Heart left ventricle (tissue), 16 donors: ENCODE results near the gene DCDC1. TPM values are rescaled to one million over a fixed set of nuclear protein-coding genes. Genes with fewer than 3 reads are reported as not detected.

Source experiments
- ATAC-seq, 4 donors: fragments of 200-7000 bp; cut with Tn5 transposase; one replicate each; pipeline ENCODE4 v1.9.1; 2020 to 2022; ENCODE audit warnings: moderate library complexity in 4 of 4, mild to moderate bottlenecking in 3 of 4, moderate number of reproducible peaks in 1 of 4
- DNase-seq, 5 donors: peaks; one replicate each; pipeline ENCODE4 v3.0.0-alpha.2; 2020
- H3K27ac ChIP-seq, 12 donors: fragments of 200-600 bp; sonication (generic) in 4 of 12; one replicate each; pipeline versions ENCODE4 v1.5.0 to v1.8.0; 2016 to 2022; ENCODE audit warnings: mild to moderate bottlenecking in 2 of 12
- H3K27me3 ChIP-seq, 9 donors: fragments of 200-600 bp; sonication (generic) in 2 of 9; one replicate each; pipeline versions ENCODE4 v1.5.1 to v1.8.0; 2016 to 2022; ENCODE audit warnings: mild to moderate bottlenecking in 3 of 9
- H3K36me3 ChIP-seq, 9 donors: fragments of 200-600 bp; sonication (generic) in 2 of 9; one replicate each; pipeline versions ENCODE4 v1.5.0 to v1.8.0; 2018 to 2022; ENCODE audit warnings: mild to moderate bottlenecking in 2 of 9
- H3K4me1 ChIP-seq, 12 donors: fragments of 200-600 bp; sonication (generic) in 4 of 12; one replicate each; pipeline versions ENCODE4 v1.5.0 to v1.8.0; 2016 to 2022; ENCODE audit warnings: mild to moderate bottlenecking in 3 of 12
- H3K4me3 ChIP-seq, 12 donors: fragments of 200-600 bp; sonication (generic) in 4 of 12; one replicate each; pipeline versions ENCODE4 v1.5.0 to v1.8.0; 2017 to 2022; ENCODE audit warnings: mild to moderate bottlenecking in 9 of 12, moderate library complexity in 4 of 12
- H3K9me3 ChIP-seq, 12 donors: fragments of 200-600 bp; sonication (generic) in 4 of 12; one replicate each; pipeline versions ENCODE4 v1.5.0 to v1.8.0; 2016 to 2022; ENCODE audit warnings: mild to moderate bottlenecking in 1 of 12
- POLR2A ChIP-seq, 2 donors: fragments of 450-650 bp; IDR thresholded peaks; one replicate each; pipeline ENCODE4 v1.6.1; 2017; ENCODE audit warnings: antibody characterized with exemption in 2 of 2, mild to moderate bottlenecking in 2 of 2, moderate library complexity in 2 of 2
- WGBS, 4 donors: extraction: QIAGEN DNeasy Blood & Tissue Kit in 2 of 4; methylation state at CpG; one replicate each; pipeline versions ENCODE4 v1.1.5 to v1.1.7; 2013 to 2018; 5-methylcytosine and 5-hydroxymethylcytosine counted together
- intact Hi-C, 10 donors: fragments of 100-400 bp; cut with DNase I; formaldehyde crosslinking; loops; one replicate each; pipeline versions ENCODE4 v1.11.1 to v1.14.2; 2022
- polyA plus RNA-seq, 2 donors: library from polyadenylated mRNA; stranded (reverse); fragments of 200-250 nt; gene quantifications; one replicate each; pipeline ENCODE4 v1.2.3, GENCODE V29; 2013
- total RNA-seq, 9 donors: library from RNA; depleted of rRNA in 2 of 9; stranded (reverse); fragments of >200 nt in 2 of 9; fragmentation: NEBNext Ultra II Directional in 3 of 9; extraction: Animal tissue kit (Norgen Biotek cat#: 25700) in 3 of 9; gene quantifications; one replicate each; pipeline versions ENCODE4 v1.1.0 to v1.2.4, GENCODE V29; 2016 to 2023
- TF ChIP-seq, protein P1 (sequence below), 12 donors: fragments of 200-600 bp; sonication (generic) in 4 of 12; IDR thresholded peaks; one replicate each; pipeline versions ENCODE4 v1.5.0 to v1.8.0; 2018 to 2022; ENCODE audit warnings: antibody characterized with exemption in 12 of 12, mild to moderate bottlenecking in 5 of 12
- donor health status: ischemic (EF 13 %, LVEDD 7.1; RV severe dilation, severe dysfunction).
- donor health status: healthy with polysubstance abuse.
- donor health status: DM: no; HTN: yes; CAD: no.
- donor health status: DM: no; HTN: no; CAD: no.
- donor health status: ischemic (EF 25% LVEDD 6.9; RV normal size, moderate dysfunction).
- donor health status: ischemic (EF 25% LVEDD 5.7; RV mildly dilated, moderate dysfunction).
- donor health status: healthy.
- donor health status: DM: yes; HTN: yes; CAD: no.
- donor health status: ischemic (EF 35%, LVEDD 5.7; RV mildly dilated, moderate dysfunction).
- donor health status: nonischemic (EF 11% LVEDD 7.7; RV severe dilation, severe dysfunction).
- donor health status: DM: yes; HTN: yes; CAD: no.
- donor health status: PGD.
- donor health status: ischemic (EF 29% LVEDD 5.4; RV normal size, mild dysfunction).
- donor health status: nonischemic (EF 23%, LVEDD 6.1; RV moderate dilation, normal function).

DCDC1 gene
- total and polyA plus RNA-seq, 11 donors: 0.07 to 1.0 (median 0.12) TPM; not detected in 7

DNA sequence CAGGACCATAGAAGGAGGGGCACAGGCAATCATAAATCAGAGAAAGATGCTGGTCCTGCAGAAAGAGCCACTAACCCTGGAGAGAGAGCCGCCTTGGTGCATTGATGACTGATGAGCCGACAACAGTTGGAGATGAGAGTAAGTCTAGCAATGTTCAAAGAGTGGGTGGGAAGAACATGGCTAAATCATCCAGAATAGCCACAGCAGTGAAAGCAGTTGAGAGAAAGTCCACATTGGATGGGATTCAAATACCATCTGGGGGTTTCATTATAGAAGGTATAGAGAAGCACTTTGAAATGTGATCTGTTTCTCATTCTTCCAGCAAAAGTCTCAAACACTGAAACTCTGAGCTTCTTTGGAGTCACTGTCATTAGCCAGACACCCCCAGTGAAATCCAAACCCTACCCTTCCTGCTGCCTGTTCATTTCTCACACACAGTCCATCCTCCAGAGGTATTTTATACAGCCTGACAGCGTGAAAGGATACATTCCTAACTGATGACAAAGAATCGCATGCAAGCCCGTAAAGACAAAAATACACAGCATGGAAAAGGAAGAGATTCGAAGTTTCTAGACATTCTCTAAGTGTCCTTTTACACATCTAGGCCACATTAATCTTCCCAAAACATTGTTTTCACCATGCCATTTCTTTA is 480.3 kb downstream of the DCDC1 start:
- Histone ChIP-seq H3K4me1 (no peaks in the 10 kb centered on the region), H3K4me3 (no peak overlapping the region), H3K27ac (no peak overlapping the region), H3K27me3 (no peaks in the 10 kb centered on the region), H3K36me3 (no peaks in the 10 kb centered on the region), H3K9me3 (no peaks in the 10 kb centered on the region)
- no peak for TF ChIP-seq POLR2A (IDR thresholded peaks at IDR 0.05)
- TF ChIP-seq, protein P1, sequence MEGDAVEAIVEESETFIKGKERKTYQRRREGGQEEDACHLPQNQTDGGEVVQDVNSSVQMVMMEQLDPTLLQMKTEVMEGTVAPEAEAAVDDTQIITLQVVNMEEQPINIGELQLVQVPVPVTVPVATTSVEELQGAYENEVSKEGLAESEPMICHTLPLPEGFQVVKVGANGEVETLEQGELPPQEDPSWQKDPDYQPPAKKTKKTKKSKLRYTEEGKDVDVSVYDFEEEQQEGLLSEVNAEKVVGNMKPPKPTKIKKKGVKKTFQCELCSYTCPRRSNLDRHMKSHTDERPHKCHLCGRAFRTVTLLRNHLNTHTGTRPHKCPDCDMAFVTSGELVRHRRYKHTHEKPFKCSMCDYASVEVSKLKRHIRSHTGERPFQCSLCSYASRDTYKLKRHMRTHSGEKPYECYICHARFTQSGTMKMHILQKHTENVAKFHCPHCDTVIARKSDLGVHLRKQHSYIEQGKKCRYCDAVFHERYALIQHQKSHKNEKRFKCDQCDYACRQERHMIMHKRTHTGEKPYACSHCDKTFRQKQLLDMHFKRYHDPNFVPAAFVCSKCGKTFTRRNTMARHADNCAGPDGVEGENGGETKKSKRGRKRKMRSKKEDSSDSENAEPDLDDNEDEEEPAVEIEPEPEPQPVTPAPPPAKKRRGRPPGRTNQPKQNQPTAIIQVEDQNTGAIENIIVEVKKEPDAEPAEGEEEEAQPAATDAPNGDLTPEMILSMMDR (IDR thresholded peaks at IDR 0.05): no peak
- intact Hi-C loops: no loop called here
- ATAC-seq: no peak
- WGBS, 4 donors: 72 to 77% (median 75%) methylated on average over 6 of the region's 6 CpGs
- no peak for DNase-seq

DNA sequence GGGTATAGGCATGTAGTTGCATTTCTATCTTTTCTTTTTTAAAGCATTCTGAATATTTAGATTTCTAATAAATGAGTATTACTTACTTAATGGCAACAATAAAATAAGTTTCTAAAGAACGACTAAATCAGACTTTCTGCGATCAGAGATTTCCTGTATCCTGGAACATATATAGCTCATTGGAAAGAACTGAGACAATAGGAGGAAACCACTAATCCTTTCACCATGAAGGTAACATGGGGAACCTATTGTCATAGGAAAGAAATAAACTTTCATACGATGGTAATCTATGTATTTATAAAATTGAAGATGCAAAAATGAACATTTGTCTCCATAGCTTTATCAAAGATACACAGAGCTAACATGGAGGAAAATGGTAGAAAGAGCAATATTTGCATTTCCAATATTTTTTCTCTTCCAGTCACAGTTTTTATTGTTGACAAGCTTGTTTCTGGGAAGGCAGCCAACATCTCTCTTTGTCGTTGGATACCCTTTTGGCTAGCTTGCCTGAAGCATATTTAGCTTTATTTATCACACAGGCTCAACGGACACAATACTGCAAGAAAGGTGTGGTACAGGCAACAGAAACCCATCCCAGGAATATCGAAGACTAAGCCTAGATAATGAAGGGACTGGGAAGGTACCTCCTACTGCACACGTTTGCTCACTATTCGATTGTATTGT is 490.1 kb downstream of the DCDC1 start:
- no peaks in the 10 kb centered on the region for H3K9me3 ChIP-seq
- ATAC-seq (peak; percentile 81 to 94 (median 86)), DNase-seq (peak in 4 of 5 donors; percentile 37 to 75 (median 50))
- intact Hi-C loops: loop anchor here in 2 of 10 donors (10.0 kb wide), 2 partner anchors 295 to 1005 kb away; partner anchors contain the start of gene MPPED2 (in 1 of the 2)
- no peaks in the 10 kb centered on the region for H3K27me3 ChIP-seq
- H3K4me3 ChIP-seq: peak overlapping the region in 1 of 12 donors; percentile 13
- peaks cover 0 to 47% (median 25%) of the 10 kb centered on the region in 12 donors for H3K4me1 ChIP-seq
- WGBS, 4 donors: 6 to 10% (median 9%) methylated on average over 8 of the region's 8 CpGs
- no peak for TF ChIP-seq POLR2A (IDR thresholded peaks at IDR 0.05)
- TF ChIP-seq, protein P1 (IDR thresholded peaks at IDR 0.05): no peak
- peak overlapping the region in 8 of 12 donors; percentile 31 to 70 (median 63) for H3K27ac ChIP-seq
- H3K36me3 ChIP-seq: no peaks in the 10 kb centered on the region

DNA sequence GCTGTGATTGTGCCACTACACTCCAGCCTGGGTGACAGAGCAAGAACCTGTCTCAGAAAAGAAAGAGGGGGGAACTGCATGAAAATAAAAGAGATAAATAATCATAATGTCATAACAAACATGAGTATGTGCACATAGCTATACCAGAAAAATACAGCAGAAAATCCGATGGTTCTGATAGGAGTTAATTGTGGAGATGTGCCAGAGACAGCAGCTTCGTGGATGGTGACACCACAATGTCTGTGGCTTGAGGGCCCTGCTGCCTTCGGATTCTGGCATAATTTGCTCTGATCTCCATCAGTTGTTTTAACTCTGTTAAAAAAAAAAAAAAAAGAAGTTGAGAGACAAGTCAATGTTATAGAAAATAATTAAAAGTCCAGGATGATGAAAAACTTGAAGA is 491.1 kb downstream of the DCDC1 start:
- peaks cover 0 to 58% (median 30%) of the 10 kb centered on the region in 12 donors for H3K4me1 ChIP-seq
- no peaks in the 10 kb centered on the region for H3K27me3 ChIP-seq
- intact Hi-C loops: loop anchor here in 2 of 10 donors (10.0 kb wide), 2 partner anchors 294 to 1004 kb away; partner anchors contain the start of gene MPPED2 (in 1 of the 2)
- no peak for TF ChIP-seq POLR2A (IDR thresholded peaks at IDR 0.05)
- TF ChIP-seq, protein P1 (IDR thresholded peaks at IDR 0.05): no peak
- peak overlapping the region in 2 of 12 donors; percentile 39 to 67 for H3K27ac ChIP-seq
- 46 to 57% (median 51%) methylated on average over 3 of the region's 3 CpGs for WGBS, 4 donors
- no peaks in the 10 kb centered on the region for H3K36me3 ChIP-seq
- H3K4me3 ChIP-seq: no peak overlapping the region
- DNase-seq (no peak), ATAC-seq (no peak)
- H3K9me3 ChIP-seq: no peaks in the 10 kb centered on the region
